BJ (cell line): ENCODE measurements around the gene SLC36A3. TPM values are rescaled to one million over a fixed set of nuclear protein-coding genes. Genes with fewer than 3 reads are reported as not detected.

Experiments used
- CTCF ChIA-PET: fragments of 350-600 bp; formaldehyde crosslinking; extraction: SDS; loops from one replicate; lab custom pipeline; 2021; ENCODE audit warnings: antibody characterized with exemption, inconsistent platforms; lab: Yijun Ruan, JAX
- POLR2A ChIA-PET: fragments of 300-600 bp; sonication (Branson Sonifier 250); formaldehyde crosslinking; extraction: SDS; loops from one replicate; lab custom pipeline; 2021; ENCODE audit warnings: antibody characterized with exemption; lab: Charles Lee
- DNase-seq: peaks from one replicate; pipeline ENCODE4 v3.0.0-alpha.2; 2011; ENCODE audit warnings: low read depth
- H3K27me3 ChIP-seq: 2 replicates; pipeline ENCODE4 v1.6.0; 2011; ENCODE audit warnings: low read length; ENCODE audit not compliant: control insufficient read depth, insufficient read depth
- H3K36me3 ChIP-seq: 2 replicates; pipeline ENCODE4 v1.5.1; 2011; ENCODE audit warnings: low read length; ENCODE audit not compliant: control insufficient read depth, insufficient read depth
- H3K4me3 ChIP-seq: 2 replicates; pipeline ENCODE4 v1.5.1; 2011; ENCODE audit warnings: low read depth, mild to moderate bottlenecking, control low read depth, low read length
- CTCF ChIP-seq: IDR thresholded peaks from 2 replicates; pipeline ENCODE4 v1.5.1; 2011; ENCODE audit warnings: low read depth, mild to moderate bottlenecking, control low read depth, inconsistent platforms, low read length, moderate library complexity; ENCODE audit not compliant: insufficient read depth
- polyA plus RNA-seq: library from polyadenylated mRNA; depleted of rRNA; stranded (reverse); fragments of >200 nt; gene quantifications from 2 replicates; pipeline ENCODE4 v1.2.3, GENCODE V29; 2011

Gene SLC36A3
- polyA plus RNA-seq, 1 experiment, result not detected

GRCh38 chr5:151293624-151294023, 9.9 kb downstream of the SLC36A3 start:
- DNase-seq, result no peak
- Histone ChIP-seq H3K36me3 (no peaks in the 10 kb centered on the region), H3K27me3 (no peaks in the 10 kb centered on the region), H3K4me3 (no peak overlapping the region)
- TF ChIP-seq CTCF, result no peak
- CTCF ChIA-PET, result no interaction called here
- POLR2A ChIA-PET, result no interaction called here

- DNase-seq, result no peak
- ChIA-PET CTCF (interaction anchor here (1.5 kb wide), 1 partner anchor 49 kb away, joined by 3 read pairs; no protein-coding TSS in a partner anchor), POLR2A (interaction anchor here (0.7 kb wide), 1 partner anchor 11 kb away, joined by 7 read pairs; no protein-coding TSS in a partner anchor)
- H3K4me3 ChIP-seq, result no peak overlapping the region
- H3K36me3 ChIP-seq, result no peaks in the 10 kb centered on the region
- H3K27me3 ChIP-seq, result no peaks in the 10 kb centered on the region; the same call in 1 of the 2 replicates
- TF ChIP-seq CTCF, result no peak
Observed at GRCh38 chr5:151288180-151288579, 15.4 kb downstream of the SLC36A3 start.

- Histone ChIP-seq H3K4me3 (no peak overlapping the region), H3K27me3 (no peaks in the 10 kb centered on the region; the same call in 1 of the 2 replicates), H3K36me3 (no peaks in the 10 kb centered on the region)
- ChIA-PET POLR2A (no interaction called here), CTCF (no interaction called here)
- no peak for DNase-seq
- TF ChIP-seq CTCF, result no peak
Observed at GRCh38 chr5:151286246-151286645, 17.3 kb downstream of the SLC36A3 start.

GRCh38 chr5:151285683-151286082, 17.9 kb downstream of the SLC36A3 start:
- DNase-seq, result no peak
- Histone ChIP-seq H3K27me3 (no peaks in the 10 kb centered on the region; the same call in 1 of the 2 replicates), H3K36me3 (no peaks in the 10 kb centered on the region), H3K4me3 (no peak overlapping the region)
- CTCF ChIA-PET, result interaction anchor here (1.1 kb wide), 1 partner anchor 47 kb away, joined by 3 read pairs; no protein-coding TSS in a partner anchor
- TF ChIP-seq CTCF, result no peak
- POLR2A ChIA-PET, result no interaction called here

GRCh38 chr5:151284392-151284967, 19.1 kb downstream of the SLC36A3 start:
- no peak overlapping the region for H3K4me3 ChIP-seq
- H3K36me3 ChIP-seq, result no peaks in the 10 kb centered on the region
- no peak for TF ChIP-seq CTCF
- POLR2A ChIA-PET, result no interaction called here
- DNase-seq, result no peak
- H3K27me3 ChIP-seq, result no peaks in the 10 kb centered on the region; the same call in 1 of the 2 replicates
- CTCF ChIA-PET, result no interaction called here
